ENCODE measurements around the gene SH3GL3. TPM values are rescaled to one million over a fixed set of nuclear protein-coding genes. Genes with fewer than 3 reads are reported as not detected.

SH3GL3 gene
- total and polyA plus RNA-seq, 2 of the 4 experiments (the other 2 are of a cell fraction): not detected

- H3K9me3 ChIP-seq (ENCODE audit: control insufficient read depth, insufficient read depth, low read length): no peaks in the 10 kb centered on the region
- no peak overlapping the region for H2AFZ ChIP-seq (replicated peaks; ENCODE audit: low read length, poor library complexity)
- H2BK120ac ChIP-seq (ENCODE audit: low read depth, low read length): no peak overlapping the region
- ChIA-PET POLR2A (ENCODE audit: unreplicated experiment) (no interaction called here), CTCF (interaction anchor here (1.0 kb wide), 1 partner anchor 12 kb away, joined by 3 read pairs; no protein-coding TSS in a partner anchor)
- H3K9ac ChIP-seq (ENCODE audit: low read depth, low read length): no peak overlapping the region
- no peak for TF ChIP-seq USF2 (IDR thresholded peaks at IDR 0.05; ENCODE audit: low read depth, low read length)
- 0 out of 2 replicates have a peak, but pooled peaks have one; percentile 19 for TF ChIP-seq MAFK (IDR thresholded peaks at IDR 0.05; ENCODE audit: low read depth, low read length)
- no peak for TF ChIP-seq RFX5 (IDR thresholded peaks at IDR 0.05; ENCODE audit: low read depth, low read length)
- ATAC-seq (ENCODE audit: low read depth) (no peak), DNase-seq (no peak)
- no peaks in the 10 kb centered on the region for H3K9me1 ChIP-seq (ENCODE audit: insufficient read depth, low read length)
- H3K4me1 ChIP-seq (ENCODE audit: control insufficient read depth, insufficient read depth, low read length): no peaks in the 10 kb centered on the region
- H3K4me3 ChIP-seq (ENCODE audit: insufficient read depth, low read depth, low read length): no peak overlapping the region
- no peak overlapping the region for H2AK9ac ChIP-seq (replicated peaks; ENCODE audit: low read depth, low read length, poor library complexity)
- no peak overlapping the region for H3K4ac ChIP-seq (ENCODE audit: low read depth, low read length)
- no CpG with 5 or more reads among the region's 3 CpGs for WGBS, 2 experiments (ENCODE audit: extremely low coverage in 2 of 2, insufficient read length in 1 of 2)
- no peaks in the 10 kb centered on the region for H3K79me1 ChIP-seq (ENCODE audit: low read depth in 1 of 2, low read length in 2 of 2)
- H3K23ac ChIP-seq (ENCODE audit: low read depth, low read length): no peak overlapping the region
- no peak overlapping the region for H2BK15ac ChIP-seq (ENCODE audit: low read depth, low read length)
- H3K14ac ChIP-seq (replicated peaks; ENCODE audit: low read depth, low read length): no peak overlapping the region
- no peak overlapping the region for H2AK5ac ChIP-seq (ENCODE audit: low read depth, low read length)
- H4K8ac ChIP-seq (ENCODE audit: low read depth in 2 of 2, low read length in 2 of 2): no peak overlapping the region
- in situ Hi-C loops (cut with MboI; ENCODE audit: low sequenced_read_pairs): no loop called here
- no peak overlapping the region for H2BK20ac ChIP-seq (ENCODE audit: low read depth, low read length)
- H3K56ac ChIP-seq (ENCODE audit: extremely low read depth, insufficient read depth, low read length): no peak overlapping the region
- H4K91ac ChIP-seq (ENCODE audit: insufficient read depth, low read depth, low read length): no peak overlapping the region
- no peak overlapping the region for H3K4me2 ChIP-seq (ENCODE audit: low read depth, low read length)
- no peak overlapping the region for H2BK5ac ChIP-seq (ENCODE audit: low read depth, low read length, poor library complexity, severe bottlenecking)
- no peak overlapping the region for H3K18ac ChIP-seq (ENCODE audit: low read depth, low read length)
- dilution Hi-C loops (cut with HindIII; ENCODE audit: low sequenced_read_pairs, unreplicated experiment): no loop called here
- H3K36me3 ChIP-seq (ENCODE audit: control insufficient read depth, insufficient read depth, low read length): no peaks in the 10 kb centered on the region
- H3K27ac ChIP-seq (ENCODE audit: insufficient read depth, low read length): no peak overlapping the region
- no peak overlapping the region for H4K5ac ChIP-seq (ENCODE audit: low read depth, low read length)
- intact Hi-C loops (cut with micrococcal nuclease): no loop called here
- no peaks in the 10 kb centered on the region for H4K20me1 ChIP-seq (ENCODE audit: insufficient read depth, low read length)
- H3K27me3 ChIP-seq (ENCODE audit: control insufficient read depth, insufficient read depth, low read length): peaks cover 10% of the 10 kb centered on the region
- BruUV-seq (replicated peaks): no TSS peak
Observed at GRCh38 chr15:83449937-83450506, 2.9 kb downstream of the SH3GL3 start.
